HepG2 (cell line): ENCODE data around the gene GATAD2B. TPM values are rescaled to one million over a fixed set of nuclear protein-coding genes. Genes with fewer than 3 reads are reported as not detected.

Experiments
- ATAC-seq: fragments of 200-7000 bp; cut with Tn5 transposase; 3 replicates; pipeline ENCODE4 v1.9.1; 2020; ENCODE audit warnings: mild to moderate bottlenecking, moderate library complexity
- BruUV-seq: library from RNA; stranded (reverse); fragments of 400-500 nt; replicated peaks from 2 replicates; lab custom pipeline; 2021; lab: Mats Ljungman, UMichigan
- CTCF ChIA-PET: fragments of 300-600 bp; formaldehyde crosslinking; extraction: SDS; loops from one replicate; lab custom pipeline; 2021; ENCODE audit warnings: low total read pairs, inconsistent platforms, low intra/inter-chr PET ratio; lab: Yijun Ruan, JAX
- POLR2A ChIA-PET: fragments of 350-600 bp; sonication (Branson Sonifier 250); formaldehyde crosslinking; loops from one replicate; lab custom pipeline; 2020; ENCODE audit warnings: antibody characterized with exemption, inconsistent platforms; lab: Yijun Ruan, JAX
- DNase-seq: peaks from one replicate; pipeline ENCODE4 v3.0.0-alpha.2; 2015; ENCODE audit warnings: low spot score
- FAIRE-seq: peaks from 3 replicates; lab custom pipeline; 2011; peaks lifted over from hg19 to GRCh38; lab: Jason Lieb, UNC
- H2AFZ ChIP-seq: one replicate; pipeline ENCODE4 v1.6.1; 2011; ENCODE audit warnings: low read length, inconsistent platforms
- H3K27ac ChIP-seq: fragments of 300-600 bp; 3 replicates; pipeline ENCODE4 v1.8.0; 2011; ENCODE audit warnings: mixed run types, mild to moderate bottlenecking, mixed read lengths, low read length, inconsistent platforms; ENCODE audit not compliant: insufficient read depth; ENCODE audit errors: extremely low read length
- H3K27me3 ChIP-seq, 2 experiments: fragments of 200-600 bp in 1 of 2; 2 replicates in 1 of 2; 3 replicates in 1 of 2; pipeline versions ENCODE4 v1.6.0 to v1.8.0; 2011; ENCODE audit warnings: low read length in 2 of 2, mild to moderate bottlenecking in 2 of 2, moderate library complexity in 2 of 2, inconsistent platforms in 1 of 2; ENCODE audit not compliant: insufficient read depth in 2 of 2, control insufficient read depth in 1 of 2
- H3K36me3 ChIP-seq, 2 experiments: fragments of 200-600 bp in 1 of 2; replicated peaks in 1 of 2; 2 replicates in 1 of 2; 3 replicates in 1 of 2; pipeline versions ENCODE4 v1.5.1 to v1.8.0; 2011; ENCODE audit warnings: low read length in 2 of 2, inconsistent platforms in 1 of 2; ENCODE audit not compliant: insufficient read depth in 2 of 2, control insufficient read depth in 1 of 2
- H3K4me1 ChIP-seq: 2 replicates; pipeline ENCODE4 v1.5.1; 2012; ENCODE audit warnings: low read length, inconsistent platforms; ENCODE audit not compliant: insufficient read depth
- H3K4me2 ChIP-seq: 2 replicates; pipeline ENCODE4 v1.6.0; 2011; ENCODE audit warnings: low read depth, low read length, inconsistent platforms
- H3K4me3 ChIP-seq, 3 experiments: fragments of 200-600 bp in 1 of 3; sonication (generic), shearing (Covaris generic) in 1 of 3; replicated peaks in 1 of 3; 2 replicates each; pipeline ENCODE4 v1.5.1; 2011 to 2016; ENCODE audit warnings: low read length in 3 of 3, inconsistent platforms in 2 of 3, low read depth in 2 of 3, mild to moderate bottlenecking in 2 of 3, control low read depth in 1 of 3, mixed read lengths in 1 of 3; ENCODE audit not compliant: insufficient read depth in 1 of 3
- H3K79me2 ChIP-seq: one replicate; pipeline ENCODE4 v1.6.1; 2011; ENCODE audit warnings: low read length, inconsistent platforms; ENCODE audit not compliant: insufficient read depth
- H3K9ac ChIP-seq: 2 replicates; pipeline ENCODE4 v1.6.0; 2011; ENCODE audit warnings: mild to moderate bottlenecking, low read depth, low read length, inconsistent platforms; ENCODE audit not compliant: insufficient read depth
- H3K9me3 ChIP-seq: 2 replicates; pipeline ENCODE4 v1.5.1; 2012; ENCODE audit warnings: mild to moderate bottlenecking, low read length
- H4K20me1 ChIP-seq: 2 replicates; pipeline ENCODE4 v1.6.0; 2011; ENCODE audit warnings: inconsistent platforms, mild to moderate bottlenecking, low read length, moderate library complexity; ENCODE audit not compliant: insufficient read depth
- ARNT ChIP-seq: fragments of 450-650 bp; IDR thresholded peaks from 2 replicates; pipeline ENCODE4 v1.6.1; 2017
- BHLHE40 ChIP-seq: IDR thresholded peaks from 2 replicates; pipeline ENCODE4 v1.6.1; 2011; ENCODE audit warnings: low read length, improper control_type of control experiment
- FOXO1 ChIP-seq: sonication (generic); formaldehyde crosslinking; IDR thresholded peaks from 2 replicates; pipeline ENCODE4 v1.4.0; 2020; ENCODE audit warnings: missing genetic modification reagents
- JUN ChIP-seq: sonication (generic); formaldehyde crosslinking; IDR thresholded peaks from 2 replicates; pipeline ENCODE4 v1.4.0; 2020; ENCODE audit warnings: mild to moderate bottlenecking, missing genetic modification reagents
- MXD3 ChIP-seq: IDR thresholded peaks from 2 replicates; pipeline ENCODE4 v1.6.1; 2016; ENCODE audit warnings: mild to moderate bottlenecking, missing biosample characterization, missing genetic modification reagents
- PITX1 ChIP-seq: sonication (generic); formaldehyde crosslinking; IDR thresholded peaks from 2 replicates; pipeline ENCODE4 v1.5.1; 2020; ENCODE audit warnings: mild to moderate bottlenecking, missing genetic modification reagents
- RELA ChIP-seq: sonication (generic); formaldehyde crosslinking; IDR thresholded peaks from 2 replicates; pipeline ENCODE4 v1.4.0; 2020; ENCODE audit warnings: missing genetic modification reagents
- REPIN1 ChIP-seq: sonication (generic); formaldehyde crosslinking; IDR thresholded peaks from 2 replicates; pipeline ENCODE4 v1.8.0; 2022; ENCODE audit warnings: missing genetic modification reagents, low read depth, mild to moderate bottlenecking, borderline replicate concordance
- SOX13 ChIP-seq, 3 experiments: fragments of 450-650 bp in 1 of 3; sonication (generic) in 1 of 3; formaldehyde crosslinking in 1 of 3; IDR thresholded peaks in 2 of 3; conservative IDR thresholded peaks in 1 of 3; 2 replicates each; pipeline versions ENCODE4 v1.5.0 to v1.6.1; 2016 to 2020; ENCODE audit warnings: antibody characterized with exemption in 1 of 3, mild to moderate bottlenecking in 1 of 3, missing compliant biosample characterization in 1 of 3, missing genetic modification reagents in 1 of 3, moderate library complexity in 1 of 3
- ZBTB4 ChIP-seq: sonication (generic); formaldehyde crosslinking; IDR thresholded peaks from 2 replicates; pipeline ENCODE4 v1.4.0; 2020; ENCODE audit warnings: missing genetic modification reagents, mild to moderate bottlenecking, borderline replicate concordance
- ZEB1 ChIP-seq: IDR thresholded peaks from 2 replicates; pipeline ENCODE4 v1.6.1; 2012; ENCODE audit warnings: mild to moderate bottlenecking, low read depth, inconsistent platforms; ENCODE audit not compliant: insufficient replicate concordance
- ZNF253 ChIP-seq: sonication (generic); formaldehyde crosslinking; IDR thresholded peaks from 2 replicates; pipeline ENCODE4 v1.8.0; 2022; ENCODE audit warnings: mild to moderate bottlenecking, missing genetic modification reagents, borderline replicate concordance
- ZNF598 ChIP-seq: sonication (generic); formaldehyde crosslinking; IDR thresholded peaks from 2 replicates; pipeline ENCODE4 v1.5.1; 2020; ENCODE audit warnings: mild to moderate bottlenecking, missing genetic modification reagents, borderline replicate concordance
- ZNF619 ChIP-seq: sonication (generic); formaldehyde crosslinking; IDR thresholded peaks from 2 replicates; pipeline ENCODE4 v1.4.0; 2020; ENCODE audit warnings: mild to moderate bottlenecking, missing genetic modification reagents
- ZNF691 ChIP-seq: sonication (generic); formaldehyde crosslinking; IDR thresholded peaks from 2 replicates; pipeline ENCODE4 v1.4.0; 2020; ENCODE audit warnings: missing genetic modification reagents, low read depth, mild to moderate bottlenecking, borderline replicate concordance
- ZSCAN21 ChIP-seq: sonication (generic); formaldehyde crosslinking; IDR thresholded peaks from 2 replicates; pipeline ENCODE4 v1.8.0; 2022; ENCODE audit warnings: mild to moderate bottlenecking, missing genetic modification reagents, moderate library complexity, borderline replicate concordance
- WGBS: methylation state at CpG from one replicate; pipeline ENCODE4 v1.1.6; 2017; ENCODE audit warnings: low lambda C conversion rate; 5-methylcytosine and 5-hydroxymethylcytosine counted together
- in situ Hi-C: cut with HindIII; loops from 2 replicates; pipeline ENCODE4 v1.10.0; 2017; ENCODE audit warnings: low pct_unique_long_range_greater_than_20kb; ENCODE audit not compliant: extremely low pct_ligation_motif_present
- intact Hi-C: fragments of 100-400 bp; cut with micrococcal nuclease; formaldehyde crosslinking; loops from one replicate; pipeline ENCODE4 v1.10.0; 2022; ENCODE audit not compliant: unreplicated experiment
- polyA plus RNA-seq, 8 experiments: library from polyadenylated mRNA; depleted of rRNA in 3 of 8; stranded (reverse) in 7 of 8; unstranded in 1 of 8; fragments of >200 nt; fragmentation: Illumina TruSeq in 4 of 8; extraction: Trizol in 4 of 8; gene quantifications; 2 replicates each; pipeline versions ENCODE4 v1.2.1 to v1.2.3, GENCODE V29; 2011 to 2016; ENCODE audit warnings: low read depth in 4 of 8, missing spikeins in 1 of 8, mixed read lengths in 1 of 8; ENCODE audit not compliant: insufficient read depth in 1 of 8
- total RNA-seq, 5 experiments: library from RNA; depleted of rRNA; stranded (reverse); fragments of >200 nt; fragmentation: Illumina TruSeq; extraction: Trizol; gene quantifications; 2 replicates each; pipeline ENCODE4 v1.2.3, GENCODE V29; 2016; ENCODE audit warnings: low read depth in 1 of 5

GATAD2B gene
- total and polyA plus RNA-seq, 2 of the 13 experiments (the other 11 are each of a cell fraction or from before 2014, with no cell fraction given): 3.2 to 5.2 TPM

- H3K79me2 ChIP-seq: peaks cover 27% of the 10 kb centered on the region
- peak within 1 kb of the TSS; percentile 89 for H3K9ac ChIP-seq
- peak; percentile 93 for DNase-seq
- in situ Hi-C loops (no loop called here), intact Hi-C loops (no loop called here)
- H3K4me3 ChIP-seq: peak within 1 kb of the TSS; percentile 85 to 92 (median 90)
- no peaks in the 10 kb centered on the region for H3K9me3 ChIP-seq
- H2AFZ ChIP-seq: no peak within 1 kb of the TSS
- peak within 1 kb of the TSS; percentile 79 for H3K27ac ChIP-seq
- no peaks in the 10 kb centered on the region; a peak in 1 of 5 replicates for H3K27me3 ChIP-seq
- peaks cover 0 to 13% of the 10 kb centered on the region in 2 experiments; a peak in 1 of 5 replicates for H3K36me3 ChIP-seq
- 0% methylated on average over 23 of the region's 54 CpGs for WGBS
- peak within 1 kb of the TSS; percentile 98 for H3K4me2 ChIP-seq
- TSS peak; percentile 48 for BruUV-seq
- ChIA-PET POLR2A (interaction anchor here (0.8 to 10.0 kb wide), 11 partner anchors 10 to 292 kb away, joined by 3 to 209 read pairs (median 16); partner anchors contain the start of genes DENND4B, GATAD2B, ILF2 and JTB), CTCF (no interaction called here)
- peak; percentile 71 for FAIRE-seq
- ATAC-seq: peak; percentile 69
- peaks cover 45% of the 10 kb centered on the region for H3K4me1 ChIP-seq
- H4K20me1 ChIP-seq: no peaks in the 10 kb centered on the region
- TF ChIP-seq ZNF691 (CRISPR knock-in tag) (no peak; the same call in 1 of the 2 replicates), ZBTB4 (CRISPR knock-in tag) (no peak), ZSCAN21 (CRISPR knock-in tag) (no peak), FOXO1 (CRISPR knock-in tag) (peak; percentile 21; the same call in 1 of the 2 replicates), ZNF253 (CRISPR knock-in tag) (no peak), ARNT (no peak), REPIN1 (CRISPR knock-in tag) (no peak), ZNF619 (CRISPR knock-in tag) (no peak), SOX13 (IDR thresholded peaks at IDR 0.05) (no peak), SOX13 (CRISPR knock-in tag; conservative IDR thresholded peaks at IDR 0.05 in 1 of 2, IDR thresholded peaks at IDR 0.05 in 1 of 2) (0 out of 4 replicates have a peak, but pooled peaks of 1 of the 2 experiments have one; percentile 15), MXD3 (CRISPR knock-in tag) (peak; percentile 22; the same call in 1 of the 2 replicates), BHLHE40 (no peak), ZNF598 (CRISPR knock-in tag) (no peak), PITX1 (CRISPR knock-in tag) (no peak), ZEB1 (no peak), JUN (CRISPR knock-in tag) (no peak), RELA (CRISPR knock-in tag) (no peak)
These were observed 40.5 kb upstream of the GATAD2B start, which contains the start of gene SLC39A1 for GRCh38 chr1:153963030-153963849. TSS of gene SLC39A1 (minus strand) at chr1:153963537. CDS start at chr1:153962715, 822 bp downstream.
